ENCODE results near the gene PTPRK.

DNA sequence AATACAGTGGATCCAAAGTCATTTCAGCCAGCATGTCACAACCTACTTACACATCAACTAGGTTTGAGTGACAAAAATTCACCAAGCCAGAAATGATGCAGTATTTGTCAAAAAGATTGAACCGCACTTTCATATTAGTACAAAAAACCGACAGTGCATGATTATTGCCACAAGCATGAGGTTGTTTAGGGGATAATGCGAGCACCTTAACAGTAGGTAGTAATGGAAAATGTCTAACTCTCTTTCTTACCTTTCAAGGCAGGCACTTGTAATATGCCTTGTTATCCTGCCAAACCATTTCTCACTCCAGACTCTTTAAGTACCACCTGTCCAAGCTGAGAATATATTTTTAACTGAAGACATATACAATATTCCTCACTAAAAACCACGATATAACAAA, 349.2 kb downstream of the PTPRK start:
- TF ChIP-seq, protein P1, sequence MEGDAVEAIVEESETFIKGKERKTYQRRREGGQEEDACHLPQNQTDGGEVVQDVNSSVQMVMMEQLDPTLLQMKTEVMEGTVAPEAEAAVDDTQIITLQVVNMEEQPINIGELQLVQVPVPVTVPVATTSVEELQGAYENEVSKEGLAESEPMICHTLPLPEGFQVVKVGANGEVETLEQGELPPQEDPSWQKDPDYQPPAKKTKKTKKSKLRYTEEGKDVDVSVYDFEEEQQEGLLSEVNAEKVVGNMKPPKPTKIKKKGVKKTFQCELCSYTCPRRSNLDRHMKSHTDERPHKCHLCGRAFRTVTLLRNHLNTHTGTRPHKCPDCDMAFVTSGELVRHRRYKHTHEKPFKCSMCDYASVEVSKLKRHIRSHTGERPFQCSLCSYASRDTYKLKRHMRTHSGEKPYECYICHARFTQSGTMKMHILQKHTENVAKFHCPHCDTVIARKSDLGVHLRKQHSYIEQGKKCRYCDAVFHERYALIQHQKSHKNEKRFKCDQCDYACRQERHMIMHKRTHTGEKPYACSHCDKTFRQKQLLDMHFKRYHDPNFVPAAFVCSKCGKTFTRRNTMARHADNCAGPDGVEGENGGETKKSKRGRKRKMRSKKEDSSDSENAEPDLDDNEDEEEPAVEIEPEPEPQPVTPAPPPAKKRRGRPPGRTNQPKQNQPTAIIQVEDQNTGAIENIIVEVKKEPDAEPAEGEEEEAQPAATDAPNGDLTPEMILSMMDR (conservative IDR thresholded peaks at IDR 0.05; ENCODE audit: low read depth, low read length) = no peak
- TF ChIP-seq EZH2 (IDR thresholded peaks at IDR 0.05; ENCODE audit: low read length, unreplicated experiment) (no peak), EZH2phosphoT487 (IDR thresholded peaks at IDR 0.05; ENCODE audit: borderline replicate concordance, low read length) (no peak)

Measured in PC-3 (cell line).